Activated gamma-delta T cell (primary cell): Measurements from ENCODE around the gene PRMT9.

ENCODE experiments used
- DNase-seq: peaks from one replicate; lab custom pipeline; 2025; lab: John Stamatoyannopoulos, UW
- total RNA-seq, 2 donors: gene quantifications; one replicate each; lab custom pipeline; 2026; lab: John Stamatoyannopoulos, UW

The PRMT9 gene
- total RNA-seq, result 28.5 to 30.6 reads per million in 2 donors

- peak; percentile 74 for DNase-seq
Measured at GRCh38 chr4:147683717-147684700, at the start of gene PRMT9. Gene PRMT9 (minus strand): TSS chr4:147684163. CDS start chr4:147683987, 176 bp downstream.

- DNase-seq, result peak; percentile 21
Measured at GRCh38 chr4:147732518-147733235, 48.7 kb upstream of the PRMT9 start.

DNA sequence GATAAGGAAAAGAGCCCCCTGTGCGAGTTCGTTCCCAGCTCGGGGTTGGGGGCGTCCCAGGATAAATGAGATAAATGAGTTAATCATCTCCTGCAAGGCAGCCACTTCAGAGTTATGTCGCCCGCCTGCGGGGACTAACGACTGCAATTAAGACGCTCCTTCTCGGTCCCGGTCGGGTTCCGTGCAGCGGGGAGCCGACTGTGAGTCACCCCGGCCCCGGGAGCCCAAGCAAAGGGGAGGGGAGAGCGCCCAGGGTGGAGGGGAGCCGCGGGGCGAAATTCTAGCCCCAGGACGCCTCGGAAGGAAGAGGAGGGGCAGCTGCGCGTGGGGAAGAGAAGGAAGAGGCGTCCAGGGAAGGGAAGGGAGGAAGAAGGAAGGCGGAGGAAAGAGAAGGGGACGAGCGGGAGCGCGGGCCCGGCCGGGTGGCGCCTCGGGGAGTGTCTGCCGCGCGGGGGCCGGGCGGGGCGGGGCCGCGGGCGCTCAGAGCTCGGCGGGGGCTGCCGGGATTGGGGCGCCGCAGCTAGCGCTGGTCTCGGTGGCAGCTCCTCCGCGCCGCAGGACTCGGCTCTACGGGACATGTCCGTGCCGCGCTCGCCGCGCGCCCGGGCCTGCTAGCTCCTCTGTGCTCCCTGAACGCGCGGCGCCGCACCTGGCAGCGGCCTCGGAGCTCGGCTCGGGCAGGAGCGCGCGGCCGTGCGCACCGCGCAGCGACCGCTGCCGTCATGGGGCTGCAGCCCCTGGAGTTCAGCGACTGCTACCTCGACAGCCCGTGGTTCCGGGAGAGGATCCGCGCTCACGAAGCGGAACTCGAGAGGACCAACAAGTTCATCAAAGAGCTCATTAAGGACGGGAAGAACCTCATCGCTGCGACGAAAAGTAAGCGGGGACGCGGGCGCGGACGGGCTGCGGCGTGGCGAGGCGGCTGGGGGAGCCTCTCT, 47.9 kb upstream of the PRMT9 start, which contains the start of gene ARHGAP10:
TSS of gene ARHGAP10 (plus strand) at position 509 of the 938 bp plus-strand sequence. CDS start at position 723, 214 bp downstream.
- DNase-seq, result peak; percentile 55

DNA sequence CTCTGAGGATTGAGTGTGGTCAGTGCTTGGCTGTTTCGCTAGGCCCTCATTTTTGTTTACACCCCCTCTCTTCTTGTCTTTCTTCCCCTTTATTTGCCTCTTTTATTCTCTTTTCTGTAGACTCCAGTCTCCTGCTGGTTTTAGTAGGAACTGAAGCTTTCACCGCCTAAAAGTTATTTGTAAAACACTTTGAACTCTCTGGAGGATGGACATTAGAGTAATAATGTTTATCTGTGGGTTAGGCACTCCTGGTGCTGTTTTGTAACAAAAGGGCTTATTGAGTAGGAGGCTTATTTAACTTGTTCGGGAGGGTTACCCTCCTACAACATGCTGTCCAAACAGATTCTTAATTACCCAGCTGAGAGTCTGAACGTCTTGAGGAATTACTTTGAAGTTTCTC, 46.4 kb upstream of the PRMT9 start:
- DNase-seq, result no peak

DNA sequence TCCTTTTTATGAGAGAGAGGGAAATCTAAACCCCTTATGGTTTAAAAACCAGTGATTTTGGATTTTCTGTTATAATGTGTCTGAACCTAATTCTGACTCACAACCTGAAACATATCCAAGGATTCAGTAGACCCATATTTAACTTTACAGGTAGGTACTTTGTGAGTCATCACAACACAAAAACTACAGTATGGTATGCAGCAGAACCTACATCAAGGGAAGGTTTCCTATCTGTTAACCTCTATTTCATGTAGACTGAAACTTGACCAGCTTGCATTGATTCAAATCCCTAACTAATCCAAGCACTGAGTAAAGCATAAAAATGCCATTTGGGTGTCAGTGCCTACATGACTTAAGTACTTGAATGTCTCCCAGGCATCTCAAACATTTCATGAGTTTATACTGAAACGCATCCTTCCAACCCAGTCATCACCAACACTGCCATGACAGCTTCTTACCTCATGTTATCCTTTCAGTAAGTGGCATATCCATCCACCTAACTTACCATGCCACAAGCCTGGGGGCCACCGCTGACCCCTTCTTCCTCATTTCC, 43.6 kb upstream of the PRMT9 start:
- no peak for DNase-seq

DNA sequence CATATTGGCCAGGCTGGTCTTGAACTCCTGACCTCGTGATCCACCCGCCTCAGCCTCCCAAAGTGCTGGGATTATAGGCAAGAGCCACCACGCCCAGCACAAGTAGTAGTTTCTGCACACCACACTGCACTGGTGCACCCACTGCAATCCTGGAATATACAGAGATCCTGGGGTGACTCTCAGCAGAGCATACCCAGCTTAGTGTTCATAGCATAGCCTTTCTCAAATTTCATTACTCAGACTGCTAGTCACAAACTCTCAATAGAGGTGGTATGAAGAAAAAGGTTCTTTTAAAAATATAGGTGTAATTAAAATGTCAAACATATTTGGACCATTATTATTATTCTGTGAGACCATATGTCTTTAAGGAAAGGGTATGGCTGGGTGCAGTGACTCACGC, 41.7 kb upstream of the PRMT9 start:
- no peak for DNase-seq

DNA sequence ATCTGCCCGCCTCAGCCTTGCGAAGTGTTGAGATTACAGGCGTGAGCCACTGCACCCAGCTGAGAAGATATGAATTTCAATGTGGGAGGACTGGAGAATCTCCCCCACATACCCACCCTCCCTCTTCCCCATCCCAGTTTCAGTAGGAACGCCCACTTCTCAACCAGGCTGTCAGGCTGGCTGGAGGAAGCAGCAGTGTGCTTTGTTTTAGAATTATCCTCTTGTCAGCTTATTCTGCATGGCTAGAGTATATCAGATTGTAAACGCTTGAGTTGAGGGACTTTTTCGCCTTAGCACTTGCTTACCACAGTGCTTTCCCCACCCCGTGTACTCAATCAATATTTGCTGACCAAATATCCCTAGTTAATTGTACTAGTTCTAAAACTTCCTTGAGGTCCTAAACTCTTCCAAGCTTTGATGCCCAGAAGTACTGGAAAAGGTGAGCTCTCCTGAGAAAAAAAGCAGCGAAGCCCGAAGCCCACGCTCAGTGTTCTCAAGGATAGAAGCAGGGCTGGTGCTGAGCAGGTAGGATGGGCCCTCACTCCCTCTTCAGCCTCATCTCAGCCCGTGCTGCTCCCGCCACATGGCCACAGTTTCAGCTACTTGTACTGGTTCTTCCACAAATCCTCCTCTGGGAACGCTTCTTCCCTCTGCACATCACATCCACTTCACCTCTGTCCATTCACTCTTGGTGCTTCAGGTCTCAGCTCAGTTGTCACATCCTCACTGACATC, 40.7 kb upstream of the PRMT9 start:
- no peak for DNase-seq

DNA sequence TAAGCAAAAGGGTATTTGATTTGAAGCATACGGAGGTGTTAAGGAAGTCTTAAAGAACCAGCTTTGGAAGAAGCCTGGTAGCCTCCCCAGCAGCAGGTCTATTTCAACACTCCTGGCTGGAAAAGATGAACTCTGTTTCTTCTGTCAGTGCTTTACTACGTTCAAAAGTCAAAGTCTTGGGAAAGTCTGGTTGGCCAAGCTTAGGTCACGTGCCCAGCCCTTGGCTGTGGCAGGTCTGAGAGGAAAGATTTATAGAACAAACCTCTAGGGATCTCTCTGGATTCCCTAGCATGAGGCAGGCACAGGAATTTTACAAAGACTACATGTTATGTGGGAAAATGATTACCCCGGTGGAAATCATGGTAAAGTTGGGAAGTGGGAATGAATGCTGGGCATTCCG, 39.4 kb upstream of the PRMT9 start:
- no peak for DNase-seq

DNA sequence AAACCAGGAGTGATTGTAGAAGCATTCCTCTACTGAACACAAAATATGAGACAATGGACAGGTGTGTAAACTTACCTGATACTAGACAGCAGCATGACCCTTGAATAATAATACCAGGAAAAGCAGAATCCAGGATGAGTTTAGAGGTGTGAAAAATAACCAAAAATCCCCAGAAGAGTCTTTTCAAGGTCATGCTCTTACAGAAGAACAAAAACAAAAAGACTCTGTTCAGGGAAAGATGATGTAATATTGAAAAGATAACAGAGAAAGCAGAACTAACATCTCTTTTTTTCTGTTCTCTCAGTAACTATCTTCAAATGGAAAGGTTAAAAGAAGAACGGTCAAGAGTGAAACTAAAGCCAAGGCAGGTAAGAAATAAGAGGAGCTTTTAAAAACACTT, 33.9 kb upstream of the PRMT9 start:
- no peak for DNase-seq

DNA sequence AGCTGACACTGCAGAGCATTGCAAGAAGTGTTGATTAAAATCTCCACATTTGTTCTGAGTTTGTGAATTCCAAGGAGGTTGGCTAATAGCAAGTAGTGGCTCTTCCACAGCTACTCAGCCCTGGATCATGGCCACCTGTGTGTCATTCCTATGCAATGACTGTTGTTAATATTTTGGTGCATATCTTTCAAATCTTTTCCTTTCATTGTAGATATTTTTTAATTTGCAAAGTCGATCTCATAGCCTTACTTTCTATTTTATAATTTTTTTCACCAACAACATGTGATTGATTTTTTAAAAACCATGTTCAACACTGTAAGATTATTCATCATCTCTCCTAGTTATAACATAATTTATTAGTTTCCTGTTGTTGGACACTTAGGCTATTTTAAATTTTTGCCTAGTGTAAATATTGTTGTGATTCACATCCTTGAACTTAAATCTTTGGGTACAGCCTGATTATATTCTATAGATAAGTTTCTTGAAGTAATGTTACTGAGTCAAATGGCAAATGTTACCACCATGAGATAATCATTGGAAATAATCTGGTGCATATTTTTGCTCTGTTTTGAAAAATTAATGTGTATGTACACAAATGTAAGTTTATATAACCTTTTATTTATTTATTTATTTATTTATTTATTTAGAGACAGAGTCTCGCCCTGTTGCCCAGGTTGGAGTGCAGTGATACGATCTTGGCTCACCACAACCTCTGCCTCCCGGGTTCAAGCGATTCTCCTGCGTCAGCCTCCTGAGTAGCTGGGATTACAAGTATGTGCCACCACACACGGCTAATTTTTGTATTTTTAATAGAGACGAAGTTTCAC, 30.8 kb upstream of the PRMT9 start:
- no peak for DNase-seq

GRCh38 chr4:147709999-147710398, 26.0 kb upstream of the PRMT9 start:
- DNase-seq, result no peak

DNA sequence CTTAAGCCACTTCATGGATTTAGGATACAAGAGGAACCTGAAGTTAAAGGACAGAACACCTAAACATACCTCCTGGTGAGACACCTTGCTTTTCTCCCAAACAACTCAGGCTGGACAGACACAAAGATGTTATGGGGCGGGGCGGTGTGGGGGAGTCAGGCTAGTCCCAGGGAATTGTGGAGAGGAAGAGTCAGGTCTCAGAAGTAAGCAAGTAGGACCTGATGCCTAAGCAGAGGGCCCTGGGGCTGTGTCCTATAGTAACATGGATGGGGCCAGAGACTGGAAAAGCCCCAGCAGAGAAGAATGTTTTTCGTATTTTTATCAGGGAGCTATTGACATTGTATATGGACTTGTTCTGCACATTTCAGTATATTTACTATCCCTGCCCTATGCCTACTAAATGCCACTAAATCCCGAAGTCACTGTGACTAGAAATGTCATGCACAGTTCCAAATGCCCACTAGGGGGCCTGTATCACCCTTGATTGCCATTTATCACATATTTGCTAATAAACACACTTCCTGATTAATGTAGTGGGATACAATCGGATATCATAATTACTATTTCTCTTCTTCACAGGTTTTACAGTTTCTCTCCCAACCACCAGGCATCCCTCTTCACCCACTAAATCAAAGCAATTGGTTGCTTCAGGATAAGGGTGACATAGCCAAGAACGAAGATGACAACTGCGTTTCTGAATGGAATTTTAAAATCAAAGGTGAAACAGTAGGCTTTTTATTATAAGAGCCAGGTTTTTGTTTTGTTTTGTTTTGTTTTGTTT, 24.1 kb upstream of the PRMT9 start:
- no peak for DNase-seq

- no peak for DNase-seq
Measured at GRCh38 chr4:147704846-147705245, 20.9 kb upstream of the PRMT9 start.

DNA sequence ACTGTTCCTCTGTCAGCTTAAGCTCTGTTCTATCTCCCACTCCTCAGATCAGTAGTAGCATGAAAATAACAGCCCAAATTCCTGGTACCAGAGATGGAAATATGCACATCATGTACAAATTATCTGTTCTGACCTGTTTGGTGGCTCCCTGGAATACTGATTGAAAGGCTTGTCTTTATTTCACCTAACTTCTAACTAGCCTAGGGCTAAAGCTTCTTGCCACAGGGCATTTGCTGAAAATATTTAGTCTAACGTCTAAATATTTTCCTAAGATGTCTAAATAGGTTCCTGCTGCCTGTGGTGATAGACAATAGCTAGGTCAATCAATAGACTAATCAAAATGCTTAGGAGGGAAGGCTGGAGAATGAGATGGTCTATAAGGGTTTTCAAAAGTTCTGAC, 12.9 kb upstream of the PRMT9 start:
- no peak for DNase-seq

DNA sequence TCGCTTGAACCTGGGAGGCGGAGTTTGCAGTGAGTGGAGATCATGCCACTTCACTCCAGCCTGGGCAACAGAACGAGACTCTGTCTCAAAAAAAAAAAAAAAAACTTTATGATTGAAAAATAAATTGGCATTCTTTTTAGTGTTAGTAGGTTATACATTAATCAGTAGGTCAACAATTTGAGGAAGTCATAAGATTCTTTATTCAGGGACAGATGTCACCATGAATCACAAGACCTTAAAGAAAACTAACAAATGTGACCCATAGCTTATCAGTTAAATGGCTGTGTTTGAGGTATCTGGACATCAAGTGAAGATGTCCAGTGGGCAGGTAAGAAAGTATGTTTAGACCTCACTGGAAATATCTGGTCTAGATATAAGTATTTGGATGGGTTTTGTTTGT, 9.3 kb upstream of the PRMT9 start:
- no peak for DNase-seq

DNA sequence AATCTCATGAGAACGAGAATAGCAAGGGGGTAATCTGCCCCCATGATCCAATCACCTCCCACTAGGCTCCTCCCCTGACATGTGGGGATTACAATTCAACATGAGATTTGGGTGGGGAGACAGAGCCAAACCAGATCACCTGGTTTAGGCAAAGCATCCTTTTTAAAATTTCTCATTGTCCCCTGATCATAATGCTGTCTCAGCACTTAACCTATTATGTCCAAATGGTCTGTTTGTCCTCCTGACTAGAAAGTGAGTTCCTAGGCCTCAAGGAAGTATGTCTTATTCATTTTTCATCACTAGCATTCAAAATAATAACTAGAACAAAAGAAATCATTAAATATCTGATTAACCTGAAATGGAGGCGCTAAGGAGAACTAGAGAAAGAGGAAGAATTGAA, 7.9 kb upstream of the PRMT9 start:
- no peak for DNase-seq

GRCh38 chr4:147689067-147689466, 5.1 kb upstream of the PRMT9 start:
- no peak for DNase-seq

DNA sequence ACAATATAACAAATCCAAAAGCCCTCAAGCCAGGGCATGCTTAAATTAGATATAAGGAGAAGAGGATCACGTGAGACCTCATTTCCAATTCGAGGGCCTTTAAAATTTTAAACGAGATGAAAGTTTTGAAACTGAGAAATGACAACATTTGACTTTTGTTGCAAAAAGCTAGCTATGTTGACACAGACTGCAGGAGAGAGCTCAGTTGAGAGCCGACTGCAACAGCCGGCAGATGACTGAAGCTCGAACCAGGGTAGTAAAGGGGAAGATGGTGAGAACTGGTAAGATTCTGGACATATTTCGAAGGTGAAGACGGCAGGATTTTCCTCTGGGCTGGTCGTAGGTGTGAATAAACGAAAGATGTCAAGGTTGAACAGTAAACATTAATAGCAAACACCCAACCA, 773 bp downstream of the PRMT9 start:
- no peak for DNase-seq

GRCh38 chr4:147682755-147683154, 1.2 kb downstream of the PRMT9 start:
- no peak for DNase-seq
